Right hindlimb (tissue), 1 donor: Measurements from ENCODE around the gene PKDREJ.
"Not testable (repeated sequence)": the region's sequence is repeated elsewhere in the genome, so short reads cannot be mapped to it uniquely, and the experiment has no call there.

Experiments used
- DNase-seq: peaks from one replicate; pipeline ENCODE4 v3.0.0-alpha.2; 2018

PKDREJ gene

GRCh38 chr22:46267431-46268279, 4.5 kb upstream of the PKDREJ start, which contains the start of gene TTC38:
Gene TTC38, plus strand, starts transcription at chr22:46268008. Its CDS starts 32 bp downstream, at chr22:46268040.
- DNase-seq, result peak; percentile 94

GRCh38 chr22:46265627-46266026, 2.5 kb upstream of the PKDREJ start:
- not testable (repeated sequence) for DNase-seq

- not testable (repeated sequence) for DNase-seq
Measured at GRCh38 chr22:46264520-46264919, 1.4 kb upstream of the PKDREJ start.

- DNase-seq, result peak; percentile 55
Measured at GRCh38 chr22:46262449-46263215, 511 bp downstream of the PKDREJ start.

- DNase-seq, result no peak
Measured at GRCh38 chr22:46260038-46260437, 3.1 kb downstream of the PKDREJ start.

GRCh38 chr22:46259374-46259773, 3.8 kb downstream of the PKDREJ start:
- no peak for DNase-seq

GRCh38 chr22:46256358-46256958, 6.7 kb downstream of the PKDREJ start:
- no peak for DNase-seq

- no peak for DNase-seq
Measured at GRCh38 chr22:46251816-46252380, 11.2 kb downstream of the PKDREJ start.

GRCh38 chr22:46251266-46251665, 11.9 kb downstream of the PKDREJ start:
- DNase-seq, result no peak

- no peak for DNase-seq
Measured at GRCh38 chr22:46250783-46251125, 12.4 kb downstream of the PKDREJ start.

- DNase-seq, result peak; percentile 93
Measured at GRCh38 chr22:46250035-46250782, 12.9 kb downstream of the PKDREJ start, which contains the start of gene CDPF1. Gene CDPF1, minus strand, starts transcription at chr22:46250293. Its CDS starts 2,009 bp downstream, at chr22:46248284.

GRCh38 chr22:46247443-46247975, 15.6 kb downstream of the PKDREJ start:
- no peak for DNase-seq

GRCh38 chr22:46246178-46246577, 17.0 kb downstream of the PKDREJ start:
- DNase-seq, result no peak

GRCh38 chr22:46245511-46245910, 17.6 kb downstream of the PKDREJ start:
- peak; percentile 79 for DNase-seq

GRCh38 chr22:46244771-46245170, 18.4 kb downstream of the PKDREJ start:
- DNase-seq, result no peak

GRCh38 chr22:46242076-46242475, 21.1 kb downstream of the PKDREJ start:
- DNase-seq, result no peak

GRCh38 chr22:46241396-46242007, 21.6 kb downstream of the PKDREJ start:
- no peak for DNase-seq

- DNase-seq, result no peak
Measured at GRCh38 chr22:46240907-46241306, 22.2 kb downstream of the PKDREJ start.

- DNase-seq, result no peak
Measured at GRCh38 chr22:46240506-46240905, 22.6 kb downstream of the PKDREJ start.

GRCh38 chr22:46240073-46240472, 23.1 kb downstream of the PKDREJ start:
- DNase-seq, result no peak

- DNase-seq, result no peak
Measured at GRCh38 chr22:46239261-46240048, 23.7 kb downstream of the PKDREJ start.
